ENCODE results near the gene BCL2A1.
"Not testable (repeated sequence)": the region's sequence is repeated elsewhere in the genome, so short reads cannot be mapped to it uniquely, and the experiment has no call there.

BCL2A1 gene

GRCh38 chr15:79989682-79990081 lies 18.7 kb upstream of the BCL2A1 start:
- DNase-seq (ENCODE audit: low read depth in 2 of 3, low spot score in 1 of 3): no peak

GRCh38 chr15:79989183-79989582 lies 18.2 kb upstream of the BCL2A1 start:
- no peak for DNase-seq (ENCODE audit: low read depth in 2 of 3, low spot score in 1 of 3)

- no peak for DNase-seq (ENCODE audit: low read depth in 2 of 3, low spot score in 1 of 3)
These were observed 17.6 kb upstream of the BCL2A1 start for GRCh38 chr15:79988448-79989117.

GRCh38 chr15:79987969-79988368 lies 17.0 kb upstream of the BCL2A1 start:
- DNase-seq (ENCODE audit: low read depth in 2 of 3, low spot score in 1 of 3): no peak

GRCh38 chr15:79987569-79987955 lies 16.6 kb upstream of the BCL2A1 start:
- no peak for DNase-seq (ENCODE audit: low read depth in 2 of 3, low spot score in 1 of 3)

GRCh38 chr15:79981831-79982455 lies 10.9 kb upstream of the BCL2A1 start:
- DNase-seq (ENCODE audit: low read depth in 2 of 3, low spot score in 1 of 3): no peak

- DNase-seq (ENCODE audit: low read depth in 2 of 3, low spot score in 1 of 3): peak in 1 of 3 donors; percentile 9
These were observed 7.9 kb upstream of the BCL2A1 start for GRCh38 chr15:79978655-79979514.

- no peak for DNase-seq (ENCODE audit: low read depth in 2 of 3, low spot score in 1 of 3)
These were observed 7.3 kb upstream of the BCL2A1 start for GRCh38 chr15:79978260-79978654.

- no peak for DNase-seq (ENCODE audit: low read depth in 2 of 3, low spot score in 1 of 3)
These were observed 6.5 kb upstream of the BCL2A1 start for GRCh38 chr15:79977431-79978054.

- DNase-seq (ENCODE audit: low read depth in 2 of 3, low spot score in 1 of 3): peak in 2 of 3 donors; percentile 34 to 54
These were observed 2.6 kb upstream of the BCL2A1 start for GRCh38 chr15:79973456-79974195.

GRCh38 chr15:79972863-79973262 lies 1.9 kb upstream of the BCL2A1 start:
- DNase-seq (ENCODE audit: low read depth in 2 of 3, low spot score in 1 of 3): no peak

GRCh38 chr15:79970181-79970580 lies 815 bp downstream of the BCL2A1 start:
- no peak for DNase-seq (ENCODE audit: low read depth in 2 of 3, low spot score in 1 of 3)

GRCh38 chr15:79969146-79969545 lies 1.9 kb downstream of the BCL2A1 start:
- no peak for DNase-seq (ENCODE audit: low read depth in 2 of 3, low spot score in 1 of 3)

- peak in 2 of 3 donors; percentile 26 to 51 for DNase-seq (ENCODE audit: low read depth in 2 of 3, low spot score in 1 of 3)
These were observed 3.5 kb downstream of the BCL2A1 start for GRCh38 chr15:79967298-79968182.

GRCh38 chr15:79966634-79967297 lies 4.2 kb downstream of the BCL2A1 start:
- DNase-seq (ENCODE audit: low read depth in 2 of 3, low spot score in 1 of 3): no peak

- no peak for DNase-seq (ENCODE audit: low read depth in 2 of 3, low spot score in 1 of 3)
These were observed 5.0 kb downstream of the BCL2A1 start for GRCh38 chr15:79965846-79966630.

- DNase-seq (ENCODE audit: low read depth in 2 of 3, low spot score in 1 of 3): no peak
These were observed 6.7 kb downstream of the BCL2A1 start for GRCh38 chr15:79964232-79964805.

- DNase-seq (ENCODE audit: low read depth in 2 of 3, low spot score in 1 of 3): not testable (repeated sequence)
These were observed 8.1 kb downstream of the BCL2A1 start for GRCh38 chr15:79962921-79963320.
